OCI-LY7 (cell line): ENCODE data around the gene DCHS1.

Source experiments
- CTCF ChIP-seq: fragments of 200-600 bp; sonication (generic); conservative IDR thresholded peaks from 2 replicates; pipeline ENCODE4 v1.5.1; 2014; ENCODE audit warnings: mild to moderate bottlenecking, antibody characterized with exemption, low read length, moderate library complexity, mixed read lengths
- EZH2phosphoT487 ChIP-seq: fragments of 200-600 bp; sonication (generic); IDR thresholded peaks from 2 replicates; pipeline ENCODE4 v1.6.1; 2018; ENCODE audit warnings: low read depth, borderline replicate concordance, mild to moderate bottlenecking, mixed run types, antibody characterized with exemption, low read length, moderate library complexity, mixed read lengths

GRCh38 chr11:6583584-6583983 is 72.0 kb downstream of the DCHS1 start:
- TF ChIP-seq CTCF (no peak), EZH2phosphoT487 (no peak)
